ENCODE results near the gene WNT5A.

WNT5A gene

DNA sequence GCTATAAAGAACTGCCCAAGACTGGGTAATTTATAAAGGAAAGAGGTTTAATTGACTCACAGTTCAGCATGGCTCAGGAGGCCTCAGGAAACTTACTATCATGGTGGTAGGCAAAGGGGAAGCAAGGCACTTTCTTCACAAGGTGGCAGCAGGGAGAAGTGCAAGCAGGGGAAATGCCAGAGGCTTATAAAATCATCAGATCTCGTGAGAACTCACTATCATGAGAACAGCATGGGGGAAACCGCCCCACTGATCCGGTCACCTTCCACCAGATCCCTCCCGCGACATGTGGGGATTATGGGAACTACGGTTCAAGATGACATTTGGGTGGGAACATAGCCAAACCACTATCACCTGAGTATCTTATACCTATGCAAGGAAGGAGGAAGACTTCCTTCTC is 18.0 kb upstream of the WNT5A start:
- peak; percentile 39 to 71 for DNase-seq

DNA sequence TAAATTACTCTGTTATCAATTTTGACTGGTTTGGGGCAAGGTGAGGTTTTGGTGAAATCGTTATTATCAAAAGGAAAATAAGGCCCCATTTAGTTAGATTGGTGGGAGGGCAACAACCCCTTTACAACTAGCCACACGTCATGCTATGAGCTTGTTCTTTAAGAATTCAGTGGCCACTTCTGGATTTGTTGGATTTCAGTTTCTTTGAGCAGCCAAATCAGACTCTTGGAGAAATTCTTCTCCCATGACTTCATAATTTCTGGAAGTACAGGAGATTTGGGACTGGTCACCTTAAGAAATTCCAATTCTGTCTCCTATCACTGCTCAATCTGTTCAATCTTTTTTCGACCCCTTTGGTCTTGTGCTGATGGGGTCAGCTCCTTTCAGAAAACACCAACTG is 14.8 kb upstream of the WNT5A start:
- no peak for DNase-seq

DNA sequence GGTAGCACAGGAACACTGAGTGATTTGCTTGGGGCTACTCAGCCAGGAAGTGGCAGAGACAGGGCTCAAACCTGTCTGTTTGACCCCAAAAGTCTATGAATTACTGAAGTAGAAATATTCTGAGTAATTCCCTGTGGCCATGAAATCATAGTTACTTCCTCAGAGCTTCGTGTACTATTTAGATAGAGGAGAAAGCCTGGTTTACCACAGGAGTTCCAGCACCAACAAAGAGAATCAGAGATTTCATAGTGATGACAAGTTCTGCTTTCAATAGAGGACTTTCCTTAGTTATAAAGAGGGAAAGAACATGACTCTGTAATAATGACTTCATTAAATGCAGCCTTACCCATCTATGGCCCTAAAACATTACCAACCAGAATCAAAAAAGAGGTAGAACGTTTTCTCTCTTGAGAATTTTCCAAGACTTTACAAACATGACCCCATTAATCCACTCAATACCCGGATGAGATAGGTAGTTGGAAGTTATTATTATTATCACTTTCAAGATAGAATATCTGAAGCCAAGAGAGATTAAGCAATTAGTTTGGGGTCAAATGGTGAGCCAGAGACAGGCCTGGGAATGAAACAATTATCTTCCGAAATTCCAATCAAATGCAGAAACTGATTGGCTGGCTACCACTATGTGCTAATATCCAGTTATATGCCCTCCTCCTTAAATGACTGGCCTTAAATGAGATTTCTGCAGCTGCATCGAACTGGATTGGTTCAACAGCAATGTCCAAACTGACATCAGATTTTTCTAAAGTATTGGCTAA is 13.6 kb upstream of the WNT5A start:
- no peak for DNase-seq

DNA sequence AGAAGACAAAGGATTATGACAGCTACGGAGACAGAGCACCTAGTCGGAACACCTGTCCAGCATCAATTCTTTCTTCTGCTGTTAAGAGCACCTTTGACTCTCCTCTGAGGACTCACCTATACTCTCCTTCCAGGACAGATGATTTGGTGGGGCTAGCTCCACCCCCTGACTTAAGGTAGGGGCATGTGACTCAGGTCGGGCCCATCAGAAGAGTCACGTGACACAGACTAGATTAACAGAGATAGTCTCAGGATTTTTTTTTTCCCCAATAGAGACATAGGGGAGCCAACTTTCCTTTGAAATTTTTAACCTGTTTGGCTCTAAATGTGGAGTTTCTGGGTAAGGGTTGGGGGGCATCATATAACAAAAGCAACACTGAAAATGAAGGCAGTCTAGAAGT is 11.4 kb upstream of the WNT5A start:
- DNase-seq = no peak

DNA sequence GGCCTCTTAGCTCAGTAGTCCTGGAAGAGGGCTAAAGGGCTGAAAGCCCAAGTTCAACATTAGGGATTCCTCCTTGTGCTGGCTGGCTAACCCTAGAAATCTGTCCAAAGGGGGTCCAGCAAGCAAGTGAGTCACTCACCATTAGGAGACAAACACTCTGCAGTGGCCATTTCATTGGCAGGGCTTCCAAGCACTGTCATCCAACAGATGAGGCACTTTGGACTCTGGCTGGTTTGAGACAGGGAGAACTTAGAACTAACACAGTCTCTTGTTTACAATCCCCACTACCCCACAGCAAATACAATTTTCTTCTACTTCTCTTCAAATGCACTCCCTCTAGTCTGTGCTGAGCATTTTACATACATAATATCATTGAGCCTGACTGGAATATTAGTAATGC is 10.1 kb upstream of the WNT5A start:
- DNase-seq = no peak

DNA sequence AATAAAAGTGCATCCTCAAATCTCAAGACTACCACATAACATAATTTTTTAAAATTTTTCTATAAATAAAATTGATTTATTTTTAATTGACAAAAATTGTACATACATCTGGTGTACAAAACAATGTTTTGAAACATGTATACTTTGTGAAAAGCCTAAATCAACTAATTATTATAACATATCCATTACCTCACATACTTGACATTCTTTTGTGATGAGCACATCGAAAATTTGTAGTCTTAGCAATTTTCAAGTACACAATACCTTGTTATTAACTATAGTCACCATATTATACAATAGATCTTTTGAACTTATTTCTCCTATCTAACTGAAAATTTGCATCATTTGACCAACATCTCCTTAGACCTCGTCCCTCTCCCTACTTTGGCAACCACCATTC is 7.9 kb upstream of the WNT5A start:
- no peak for DNase-seq

DNA sequence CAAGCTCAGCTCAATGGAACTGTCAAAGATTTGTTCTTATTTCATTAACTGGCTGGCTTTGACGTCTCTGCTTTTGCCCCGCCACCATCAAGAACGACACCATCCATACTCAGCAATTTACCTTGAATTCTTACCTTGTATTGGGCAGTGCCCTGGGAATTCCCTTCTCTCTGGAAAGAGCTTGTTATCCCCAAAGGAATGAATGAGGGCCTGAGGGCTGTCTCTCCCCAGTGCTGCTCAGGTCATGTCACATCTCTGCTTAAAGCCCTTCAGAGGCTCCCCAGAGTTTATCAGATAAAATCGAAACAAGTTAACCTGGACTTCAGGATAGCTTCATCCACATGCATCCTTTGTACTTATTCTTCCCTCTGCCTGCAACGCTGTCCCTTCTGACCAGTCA is 5.9 kb upstream of the WNT5A start:
- no peak for DNase-seq

DNA sequence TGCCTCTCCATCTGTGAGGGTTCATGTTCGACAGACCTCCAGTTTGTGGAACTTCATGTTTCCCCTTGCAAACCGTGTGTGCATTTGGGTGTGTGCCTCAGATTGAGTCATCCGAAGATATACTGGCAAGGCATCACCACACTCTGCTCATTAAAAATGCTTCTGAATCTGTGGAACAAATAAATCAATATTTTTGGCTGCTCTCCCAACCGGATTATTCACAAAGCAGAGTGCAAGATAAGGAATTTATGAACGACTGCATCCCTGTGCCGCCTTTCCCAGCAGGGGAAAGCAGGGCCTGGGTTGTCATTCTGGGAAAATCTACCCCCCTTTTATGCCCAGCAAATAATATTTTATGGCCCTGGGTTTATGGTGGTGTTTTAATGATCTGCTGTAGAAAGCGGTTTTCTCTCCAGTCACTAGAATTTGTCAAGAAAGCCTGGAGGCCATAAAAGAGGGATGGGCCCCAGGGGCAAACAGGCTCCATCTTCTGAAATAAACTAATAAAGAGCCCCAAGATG is 4.2 kb upstream of the WNT5A start:
- DNase-seq = no peak

DNA sequence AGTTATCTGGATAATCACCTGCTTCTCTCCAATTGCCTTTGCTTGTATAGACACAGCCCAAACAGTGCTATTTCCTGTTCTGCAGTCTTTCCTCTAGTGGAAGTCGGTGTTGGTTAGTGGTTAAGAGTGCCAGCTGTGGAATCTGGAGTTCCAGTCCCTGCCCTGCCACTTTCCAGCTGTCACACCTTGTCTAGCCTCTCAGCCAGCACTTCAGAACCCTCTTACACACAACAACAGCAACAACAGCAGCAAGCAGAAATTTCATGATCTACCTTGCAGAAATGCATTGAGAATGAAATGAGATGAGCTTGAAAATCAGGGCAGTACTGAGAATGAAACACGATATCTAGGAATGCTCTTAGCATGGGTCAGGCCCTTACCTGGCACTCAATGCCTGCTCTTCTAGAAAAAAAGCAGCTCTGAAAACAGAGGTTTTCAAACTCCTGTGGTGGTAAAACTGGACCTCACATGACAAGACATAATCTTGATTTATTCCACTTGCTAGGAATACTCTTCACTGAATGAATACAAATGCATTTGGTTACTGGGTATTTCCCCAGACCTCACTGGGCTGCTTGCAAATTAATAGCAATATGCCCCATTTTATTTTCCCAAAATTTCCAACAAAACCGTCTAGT is 3.3 kb upstream of the WNT5A start:
- DNase-seq = peak; percentile 27 to 68

DNA sequence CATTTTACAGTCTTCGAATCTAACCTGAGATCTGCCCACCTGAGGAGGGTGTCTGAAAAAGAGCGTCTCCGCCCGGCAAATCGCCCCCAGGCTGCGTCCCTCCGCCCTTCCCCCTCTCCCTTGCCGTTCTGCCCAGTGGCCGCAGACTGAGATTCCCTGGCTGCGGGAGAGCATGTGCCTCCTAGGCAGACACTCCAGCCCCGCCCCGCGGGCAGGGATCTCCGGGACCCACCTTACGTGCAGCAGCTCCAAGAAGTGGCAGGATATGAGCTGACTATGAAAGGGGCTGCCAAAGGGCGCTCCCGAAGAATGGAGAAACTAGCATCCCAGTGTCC is 2.7 kb upstream of the WNT5A start:
- DNase-seq = peak; percentile 15 to 35

DNA sequence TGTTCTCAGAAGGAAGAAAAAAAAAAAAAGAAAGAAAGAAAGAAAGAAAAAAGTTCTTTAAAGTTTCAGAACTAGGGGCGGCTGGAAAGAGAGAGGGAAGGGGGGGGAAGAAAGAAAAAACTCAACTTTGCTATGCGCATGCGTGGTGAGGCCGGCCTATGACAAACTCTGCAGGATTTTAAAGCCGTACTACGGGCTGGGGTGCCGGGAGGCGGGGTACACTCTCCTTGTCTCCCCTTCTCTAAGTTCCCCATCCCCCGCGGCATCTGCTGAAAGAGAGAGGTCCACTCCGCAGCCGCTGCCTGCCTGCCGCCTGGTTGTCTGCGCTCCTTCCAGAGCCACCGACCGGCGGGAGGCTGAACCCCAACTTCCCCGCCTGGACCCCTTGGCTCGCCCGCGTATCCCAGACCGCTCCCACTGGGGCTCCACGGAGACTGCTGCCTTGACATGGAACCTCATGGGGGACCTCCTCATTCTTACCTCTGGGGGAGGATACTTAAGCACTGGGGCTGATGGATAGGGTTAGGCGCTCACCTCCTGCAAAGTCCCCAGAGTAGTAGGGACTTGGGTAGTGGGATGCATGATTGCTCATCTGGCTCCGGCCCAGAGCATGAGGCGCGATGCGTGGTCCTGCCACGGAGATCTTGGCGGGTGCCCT is 1.4 kb upstream of the WNT5A start:
- DNase-seq = no peak

DNA sequence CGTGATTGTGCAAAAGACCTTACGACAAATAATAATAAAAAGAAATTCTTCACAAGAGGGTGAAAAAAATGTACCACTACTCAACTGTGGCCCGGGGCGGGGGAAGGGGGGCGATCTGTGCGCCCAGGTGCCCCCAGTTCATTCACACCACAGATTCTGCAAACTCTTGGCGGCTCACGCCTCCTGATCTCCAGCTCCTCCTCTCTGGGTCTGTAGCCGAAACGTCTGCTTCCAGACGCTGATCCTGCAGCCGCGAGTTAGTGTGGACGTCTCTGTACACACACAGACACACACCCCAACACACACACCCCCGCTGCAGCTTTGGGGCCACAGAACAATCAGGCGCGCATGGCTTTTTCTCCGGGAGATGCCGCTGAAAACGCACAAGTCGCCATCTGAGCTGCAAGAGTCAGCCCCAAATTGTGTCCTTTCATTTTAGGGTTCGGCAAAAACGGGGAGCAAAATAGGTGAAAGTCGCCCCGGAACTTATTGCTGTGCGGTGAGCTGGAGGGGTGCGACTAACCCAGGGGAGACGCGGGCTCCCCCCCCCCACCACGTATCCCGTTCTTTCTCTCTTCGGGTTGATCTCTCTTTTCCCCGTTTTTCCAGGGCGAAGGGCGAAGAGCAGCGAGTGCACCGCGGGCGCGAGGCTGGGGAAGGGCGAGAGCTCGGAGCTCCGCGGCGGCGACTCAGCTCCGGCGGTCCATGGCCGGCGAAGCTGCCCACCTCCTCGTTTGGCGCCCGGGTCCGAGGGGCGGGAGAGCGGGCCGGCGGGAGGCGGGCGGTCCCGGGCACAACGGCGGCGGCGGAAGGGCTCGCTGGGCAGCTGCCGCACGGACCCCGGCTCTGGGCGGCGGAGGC is 505 bp upstream of the WNT5A start:
- peak; percentile 38 to 44 for DNase-seq

DNA sequence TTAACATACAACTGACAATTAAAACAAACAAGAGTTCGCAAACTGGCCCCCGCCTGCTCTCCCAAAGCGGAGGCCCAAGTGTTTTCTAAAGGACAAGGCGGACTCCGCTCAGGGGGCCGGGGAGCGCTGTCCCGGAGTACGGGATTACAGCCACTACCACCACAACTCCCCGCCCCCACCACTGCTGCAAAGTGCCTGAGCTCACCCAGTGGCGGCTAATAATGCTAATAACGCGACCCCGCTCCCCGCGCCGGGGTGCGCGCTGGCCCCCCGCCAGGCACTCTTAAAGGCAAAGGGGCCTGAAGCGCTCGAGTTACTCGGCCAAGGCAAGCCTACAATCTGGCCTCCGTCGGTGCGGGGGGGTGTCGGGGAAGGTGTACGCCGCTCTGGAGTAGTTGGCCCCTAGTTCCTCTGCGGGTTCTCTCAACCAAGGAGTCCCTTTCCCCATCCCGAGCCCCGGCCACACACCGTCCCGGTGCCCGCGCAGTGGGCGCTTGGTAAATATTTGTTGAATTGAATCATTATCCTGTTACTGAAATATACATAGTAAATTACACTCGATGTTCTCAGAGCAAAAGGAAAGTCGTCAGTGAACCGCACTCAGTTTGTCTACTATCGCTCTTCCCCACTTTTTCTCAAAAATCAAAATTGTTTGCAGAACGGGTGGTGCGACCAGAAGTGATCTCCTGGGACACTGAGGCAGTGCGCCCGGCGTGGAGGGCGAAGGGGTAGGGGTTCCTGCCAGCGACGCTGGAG is 827 bp downstream of the WNT5A start:
- DNase-seq = peak; percentile 31 to 71

DNA sequence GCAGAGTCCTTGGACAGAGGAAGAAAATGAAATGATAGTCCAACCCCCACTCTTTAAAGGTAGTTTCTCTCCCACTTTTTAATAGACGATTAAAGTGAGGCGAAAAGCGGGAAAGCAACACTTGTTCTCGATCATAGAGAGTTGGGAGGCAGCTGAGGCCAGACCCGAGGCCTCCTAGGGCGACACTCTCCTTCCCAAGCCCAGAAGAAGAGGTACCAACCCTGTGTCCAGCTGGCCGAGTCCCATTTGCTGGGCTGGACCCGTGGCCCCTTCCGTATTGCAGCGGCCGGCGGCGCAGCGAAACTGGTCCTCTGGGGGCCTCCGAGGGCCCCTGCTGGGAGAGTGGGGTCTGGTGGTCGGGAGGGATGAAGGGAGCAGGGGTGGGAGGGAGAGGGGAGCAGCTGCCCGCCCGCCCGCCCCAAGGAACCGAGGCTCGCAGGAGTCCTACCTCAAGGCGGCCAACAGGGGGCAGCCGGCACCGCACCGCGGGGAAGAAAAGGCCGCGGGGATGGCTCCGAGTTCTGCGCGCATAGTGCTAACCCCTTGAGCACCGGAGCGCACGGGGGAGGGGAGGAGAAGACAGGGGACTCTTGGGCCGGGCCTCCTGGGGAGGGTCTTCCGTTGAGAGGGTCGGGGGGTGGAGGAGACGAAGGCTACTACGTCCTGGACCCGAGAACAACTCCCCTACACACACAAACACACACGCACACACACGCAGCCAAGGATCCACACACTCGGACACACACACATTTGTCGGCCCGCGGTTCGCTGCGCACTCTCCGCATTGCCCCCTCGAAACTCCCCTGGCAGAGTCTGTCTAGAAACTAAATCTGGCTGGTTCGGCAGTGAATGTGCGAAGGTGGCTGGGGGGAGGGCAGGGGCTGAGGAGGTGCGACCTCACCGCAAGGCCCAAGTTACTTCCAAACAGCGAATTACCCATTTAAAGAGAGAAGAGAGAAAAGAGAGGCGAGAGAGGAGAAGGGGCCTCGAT is 2.0 kb downstream of the WNT5A start:
- DNase-seq = peak; percentile 57 to 70

DNA sequence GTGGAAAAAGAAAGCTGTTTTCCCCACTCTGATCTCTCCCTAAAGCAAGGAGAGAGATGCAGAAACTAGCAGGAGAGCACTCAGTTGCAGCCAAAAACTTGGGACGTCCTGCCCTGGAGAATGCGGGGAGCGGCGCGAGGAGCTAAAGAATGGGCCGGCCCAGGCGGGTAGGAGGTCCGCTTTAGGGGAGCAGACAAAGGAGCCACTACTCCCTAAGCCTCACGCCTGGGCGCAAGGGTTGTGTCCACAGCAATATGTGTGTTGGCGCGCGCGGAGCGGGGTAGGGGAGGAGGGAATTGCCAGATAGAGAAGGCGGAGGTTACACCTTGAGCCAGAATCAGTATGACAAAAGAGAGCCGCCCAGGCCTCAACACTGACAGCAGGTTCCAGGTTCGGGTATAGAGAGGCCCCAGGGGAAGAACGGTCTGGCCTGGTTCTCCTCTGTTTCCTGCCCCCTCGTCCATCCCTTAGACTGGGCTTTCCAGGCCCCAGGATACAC is 2.9 kb downstream of the WNT5A start:
- no peak for DNase-seq

DNA sequence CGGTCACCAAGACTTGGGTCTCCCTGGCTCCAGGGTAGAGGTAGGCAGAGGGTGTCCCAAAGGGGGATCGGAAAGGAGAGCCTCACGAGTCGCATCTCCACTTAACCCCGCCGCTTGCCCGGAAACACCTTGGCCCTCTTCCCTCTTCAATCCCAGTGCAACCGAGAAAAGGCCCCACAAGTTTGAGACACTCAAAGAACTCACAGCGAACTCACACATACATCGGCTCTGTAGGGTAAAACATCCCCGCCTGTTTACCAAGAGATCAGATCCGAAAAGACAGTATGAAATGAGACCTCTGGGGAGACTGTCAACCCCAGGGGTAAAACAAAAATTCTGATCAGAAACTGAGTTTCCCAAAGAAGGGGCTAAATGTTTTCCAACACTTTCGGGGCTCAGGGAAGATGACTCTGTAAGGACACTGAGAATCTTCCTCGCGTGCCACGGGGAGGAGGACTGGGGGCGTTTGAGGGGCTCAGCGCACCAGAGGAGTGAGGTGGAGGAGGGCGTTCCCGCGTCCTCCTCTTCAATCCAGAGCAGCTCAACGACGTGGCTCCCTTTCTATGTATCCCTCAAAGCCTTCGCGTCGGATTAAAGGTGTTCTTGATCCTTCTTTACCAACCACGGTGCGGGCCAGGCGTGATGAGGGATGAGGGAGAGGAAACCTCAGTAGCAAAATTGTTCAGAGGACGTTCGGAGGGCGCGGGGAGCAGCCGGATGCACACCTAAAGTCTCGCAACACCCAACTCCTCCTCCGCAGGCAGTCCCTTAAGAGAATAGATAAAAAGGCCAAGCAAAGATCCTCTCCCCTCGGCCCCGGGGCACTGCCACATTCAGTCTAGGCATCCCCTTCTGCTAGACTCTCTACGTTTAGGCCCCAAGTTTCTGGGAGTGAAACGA is 3.7 kb downstream of the WNT5A start:
- DNase-seq = no peak

DNA sequence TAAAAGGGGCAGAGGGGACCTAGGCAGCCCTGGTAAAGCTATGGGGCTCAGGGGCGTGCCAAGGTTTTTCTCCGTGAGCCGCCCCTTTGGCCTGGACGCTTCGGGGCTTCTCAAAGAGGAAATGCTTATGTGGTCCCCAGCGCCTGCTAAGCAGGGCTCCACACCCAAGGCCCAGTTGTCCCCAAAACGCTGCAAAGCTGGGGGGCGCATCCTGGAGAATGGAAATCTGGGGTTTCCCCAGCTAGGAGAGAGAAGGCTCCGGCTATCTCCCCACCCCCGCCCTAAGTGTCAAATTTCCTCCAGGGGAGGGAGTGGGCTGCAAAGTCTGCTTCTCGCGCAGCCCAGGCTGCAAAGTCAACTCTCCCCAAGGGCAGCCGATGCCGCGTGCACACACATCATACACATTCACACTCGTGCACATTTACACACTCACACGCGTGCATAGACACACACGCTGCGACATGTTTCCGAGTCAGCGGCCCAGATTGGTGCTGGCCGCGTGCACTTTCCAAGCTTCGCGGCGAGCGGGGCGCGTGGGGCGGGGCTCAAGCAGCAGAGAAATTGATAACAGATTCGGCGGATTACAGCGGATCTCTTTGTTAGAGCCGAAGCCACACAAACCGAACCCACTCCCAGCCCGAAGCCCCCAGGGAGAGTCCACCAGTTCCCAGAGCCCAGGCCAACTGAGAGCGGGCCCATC is 4.5 kb downstream of the WNT5A start:
- no peak for DNase-seq

DNA sequence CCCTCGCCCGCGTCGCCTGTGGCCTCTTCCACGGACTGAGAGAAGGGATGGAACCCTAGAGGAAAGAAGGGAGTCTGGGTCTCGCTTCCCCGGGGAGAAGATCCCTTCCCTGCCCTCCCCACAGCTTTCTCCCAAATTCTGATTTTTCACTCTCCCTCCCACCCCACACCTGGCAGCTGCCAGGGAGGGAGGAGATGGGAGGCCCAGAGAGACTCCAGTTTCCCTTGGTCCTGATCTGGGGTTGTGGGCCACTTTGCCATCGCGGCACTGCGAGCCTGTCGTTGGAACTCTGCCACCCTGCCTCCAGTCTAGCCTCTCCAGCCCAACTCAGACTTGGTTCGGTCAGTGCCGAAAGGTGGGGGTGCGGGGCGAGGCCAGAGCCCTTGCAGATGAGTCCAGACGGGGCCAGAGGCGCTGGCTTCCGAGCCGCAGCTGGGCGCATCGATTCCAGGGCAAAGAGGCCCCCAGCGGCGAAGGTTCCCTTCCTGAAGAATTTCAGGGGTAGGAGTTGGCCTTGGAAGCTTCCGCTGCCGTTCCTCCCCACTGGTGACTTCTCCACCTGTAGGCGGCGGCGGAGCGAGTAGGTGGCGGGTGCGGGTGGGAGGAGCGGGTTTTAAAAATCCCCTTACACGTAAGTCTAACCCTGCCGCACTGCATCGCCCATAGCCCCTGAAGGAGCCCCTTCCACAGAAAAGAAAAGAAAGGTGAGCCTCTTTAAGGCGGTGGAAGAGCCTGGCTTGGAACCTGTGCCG is 5.2 kb downstream of the WNT5A start:
- no peak for DNase-seq
